ENCODE results near the gene MICALL2.

Gene MICALL2

DNA sequence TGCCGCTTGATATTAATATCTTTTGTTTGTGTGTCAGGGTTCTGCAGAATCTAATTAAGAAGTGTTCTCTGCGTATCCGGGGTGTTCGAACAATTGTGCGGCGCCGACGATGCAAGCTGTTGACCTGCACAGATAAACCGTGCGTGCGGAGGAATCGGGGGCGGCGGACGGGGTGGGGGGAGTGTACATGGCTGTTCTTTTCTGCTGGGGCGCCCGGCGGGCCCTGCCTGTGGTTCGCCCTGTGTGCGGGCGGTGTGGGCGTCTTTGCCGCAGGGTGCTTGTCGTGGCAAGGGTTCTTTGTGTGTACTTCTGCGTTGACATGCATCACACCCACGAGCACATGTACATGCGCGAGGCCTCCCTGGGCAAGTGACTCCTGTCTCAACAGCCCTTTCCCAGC lies 47.9 kb downstream of the MICALL2 start:
- DNase-seq, result no peak

GRCh38 chr7:1410992-1411391 lies 48.3 kb downstream of the MICALL2 start:
- DNase-seq, result no peak

DNA sequence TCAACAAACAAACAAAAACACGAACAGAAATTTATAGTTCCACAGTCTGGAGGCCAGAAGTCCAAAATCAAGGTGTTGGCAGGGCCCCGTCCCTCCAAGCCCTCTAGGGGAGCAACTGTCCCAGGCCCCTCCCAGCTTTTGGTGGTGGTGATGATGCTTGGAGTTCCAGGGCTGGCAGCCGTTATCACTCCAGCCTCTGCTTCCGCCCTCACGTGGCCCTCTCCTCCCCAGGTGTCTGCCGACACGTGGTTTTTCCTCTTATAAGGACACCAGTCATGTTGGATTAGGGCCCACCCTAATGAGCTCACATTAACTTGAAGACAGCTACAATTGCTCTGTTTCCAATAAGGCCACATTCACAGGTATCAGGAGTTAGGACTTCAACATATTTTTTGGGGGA lies 49.7 kb downstream of the MICALL2 start:
- DNase-seq, result no peak

- no peak for DNase-seq
Observed at GRCh38 chr7:1408466-1408865, 50.8 kb downstream of the MICALL2 start.

DNA sequence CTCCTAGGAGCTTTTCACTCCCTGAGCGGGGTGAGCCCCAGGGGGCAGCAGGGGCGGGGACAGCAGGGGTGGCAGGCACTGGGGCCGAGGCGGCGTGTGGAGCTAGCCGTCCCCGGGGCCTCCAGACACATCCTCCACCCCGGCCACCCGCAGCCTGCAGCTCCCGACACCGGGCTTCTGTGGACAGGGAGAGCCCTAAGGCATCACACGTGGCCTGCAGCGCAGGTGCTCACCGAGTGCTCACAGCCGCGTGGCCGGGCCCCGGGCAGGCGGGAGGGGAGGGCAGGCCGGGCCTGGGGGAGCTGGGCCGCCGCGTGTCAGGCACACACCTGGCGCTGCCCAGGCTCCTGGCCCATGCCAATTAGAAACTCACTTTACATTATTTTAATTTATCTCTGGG lies 51.4 kb downstream of the MICALL2 start:
- DNase-seq, result no peak

GRCh38 chr7:1404898-1405548 lies 54.2 kb downstream of the MICALL2 start:
- DNase-seq, result no peak

- DNase-seq, result no peak
Observed at GRCh38 chr7:1404460-1404809, 54.8 kb downstream of the MICALL2 start.

GRCh38 chr7:1403638-1404459 lies 55.4 kb downstream of the MICALL2 start:
- DNase-seq, result no peak

- DNase-seq, result no peak
Observed at GRCh38 chr7:1402791-1403637, 56.3 kb downstream of the MICALL2 start.

DNA sequence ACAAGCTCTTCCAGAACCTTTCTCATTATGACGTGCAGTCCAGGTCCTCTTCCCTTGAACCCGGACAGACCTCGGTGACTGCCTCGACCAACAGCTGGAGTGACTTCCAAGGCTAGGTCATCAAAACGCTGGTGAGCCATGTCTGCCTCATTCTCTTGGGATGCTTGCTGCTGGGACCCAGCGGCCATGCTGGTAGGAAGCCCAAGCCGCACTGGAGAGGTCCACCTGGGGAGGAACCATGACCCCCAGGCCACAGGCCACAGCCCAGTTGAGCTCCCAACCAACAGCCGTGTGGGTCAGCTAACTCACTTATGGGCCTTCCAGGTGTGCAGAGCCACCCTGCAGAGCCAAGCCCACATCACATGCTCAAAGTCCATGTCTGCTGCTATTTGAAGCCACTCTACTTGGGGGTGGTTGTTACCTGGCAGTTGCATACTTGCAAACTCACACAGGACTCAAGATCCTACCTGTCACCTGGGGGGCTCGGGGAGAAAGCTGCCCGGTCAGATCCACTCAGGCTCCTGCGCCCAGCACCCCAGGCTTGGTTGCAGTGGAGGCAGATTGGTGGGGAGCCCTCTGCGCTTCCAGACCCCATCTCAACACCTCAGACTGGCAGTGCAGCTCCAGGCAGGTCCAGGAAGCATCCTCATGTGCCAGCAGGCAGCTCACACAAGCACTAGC lies 57.0 kb downstream of the MICALL2 start:
- DNase-seq, result no peak

DNA sequence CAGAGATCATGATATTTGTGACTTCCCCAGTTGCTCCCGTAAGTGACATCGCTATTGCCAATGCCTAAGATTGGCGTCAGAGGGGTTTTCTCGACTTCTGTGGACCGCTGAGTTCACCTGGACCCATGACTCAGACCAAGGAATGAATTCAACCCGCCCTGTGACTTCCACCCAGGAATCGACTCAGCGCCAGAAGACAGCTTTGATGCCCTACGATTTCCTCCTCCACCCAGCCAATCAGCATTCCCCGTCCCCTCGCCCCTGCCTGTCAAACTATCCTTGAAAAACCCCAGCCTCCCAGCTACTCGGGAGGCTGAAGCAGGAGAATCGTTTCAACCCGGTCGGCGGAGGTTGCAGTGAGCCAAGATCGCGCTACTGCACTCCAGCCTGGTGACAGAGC lies 58.3 kb downstream of the MICALL2 start:
- no peak for DNase-seq

DNA sequence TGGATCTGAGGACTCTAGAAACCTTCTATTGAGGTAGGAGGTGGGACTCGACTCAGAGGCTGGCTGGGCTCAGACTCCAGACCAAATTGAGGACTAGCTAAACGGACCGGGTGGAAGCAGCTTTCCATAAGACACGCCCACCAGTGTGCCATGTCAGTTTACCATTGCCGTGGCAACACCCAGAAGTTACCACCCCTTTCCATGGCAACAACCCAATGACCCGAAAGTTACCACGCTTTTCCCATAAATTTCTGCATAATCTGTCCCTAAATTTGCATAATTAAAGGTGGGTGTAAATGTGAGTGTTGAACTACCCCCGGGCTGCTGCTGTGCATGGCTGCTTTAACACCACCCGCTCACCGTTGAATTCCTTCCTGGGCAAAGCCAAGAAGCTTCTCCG lies 58.9 kb downstream of the MICALL2 start:
- no peak for DNase-seq

- DNase-seq, result no peak
Observed at GRCh38 chr7:1397491-1398327, 61.6 kb downstream of the MICALL2 start.

GRCh38 chr7:1396195-1396594 lies 63.1 kb downstream of the MICALL2 start:
- no peak for DNase-seq

DNA sequence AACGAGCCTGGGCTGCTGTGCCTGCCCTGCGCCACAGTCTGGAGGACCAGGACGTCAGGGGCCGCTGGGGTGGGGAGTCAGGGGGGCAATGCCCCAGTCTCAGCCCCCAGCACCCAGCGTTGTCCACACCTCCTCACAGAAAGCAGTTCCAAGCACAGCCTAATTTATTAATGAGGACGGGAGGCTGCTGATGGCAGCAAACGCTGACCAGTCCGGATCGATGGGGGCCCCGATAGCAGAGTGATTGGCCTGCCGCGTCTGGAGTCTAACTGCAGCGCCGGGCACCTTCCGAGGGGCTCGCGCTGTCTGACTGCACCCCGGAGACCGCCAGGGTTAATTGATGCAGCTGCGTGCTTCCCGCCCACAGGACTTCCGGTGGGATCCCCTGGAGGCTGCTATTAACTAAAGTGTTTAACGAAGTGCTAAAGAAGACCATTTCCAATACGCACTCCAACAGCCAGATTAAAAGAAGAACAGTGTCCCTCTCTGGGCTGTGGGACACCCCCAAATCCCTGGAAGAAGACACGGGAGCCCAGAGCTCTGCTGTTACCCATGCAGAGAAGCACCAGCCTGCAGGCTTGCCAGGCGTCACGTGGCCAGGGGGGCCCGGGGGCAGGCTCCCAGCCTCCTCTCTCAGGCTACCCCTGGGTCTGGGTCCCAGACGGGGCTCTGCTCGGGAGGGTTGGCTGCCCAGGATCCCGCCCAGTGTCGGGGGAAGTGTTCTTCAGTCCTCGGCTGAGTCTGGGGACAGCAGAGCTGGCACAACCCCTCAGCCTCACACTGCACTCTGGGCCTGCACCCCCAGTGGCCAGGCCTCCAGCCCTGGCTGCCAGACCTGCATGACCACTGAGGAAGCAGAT lies 63.8 kb downstream of the MICALL2 start:
- DNase-seq, result no peak

- DNase-seq, result no peak
Observed at GRCh38 chr7:1394371-1394770, 64.9 kb downstream of the MICALL2 start.

GRCh38 chr7:1393421-1393820 lies 65.8 kb downstream of the MICALL2 start:
- no peak for DNase-seq

- no peak for DNase-seq
Observed at GRCh38 chr7:1392556-1392955, 66.7 kb downstream of the MICALL2 start.

DNA sequence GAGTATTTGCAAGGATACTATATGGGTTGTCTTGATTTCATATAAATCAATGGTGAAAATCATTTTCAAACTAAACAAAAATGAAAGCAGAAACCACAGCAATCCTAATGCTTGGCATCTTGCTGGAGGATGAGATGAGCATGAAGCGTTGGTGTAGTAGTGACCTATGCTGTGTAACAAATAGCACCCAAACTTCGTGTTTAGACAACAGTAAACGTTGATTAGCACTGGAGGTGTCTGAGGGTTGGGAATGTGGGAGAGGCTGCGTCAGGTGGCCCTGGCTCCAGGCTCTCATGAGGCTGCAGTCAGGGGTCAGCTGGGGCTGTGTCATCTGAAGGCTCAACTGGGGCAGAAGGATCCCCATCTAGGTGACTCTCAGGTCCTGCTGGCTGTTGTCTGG lies 67.8 kb downstream of the MICALL2 start:
- DNase-seq, result no peak

DNA sequence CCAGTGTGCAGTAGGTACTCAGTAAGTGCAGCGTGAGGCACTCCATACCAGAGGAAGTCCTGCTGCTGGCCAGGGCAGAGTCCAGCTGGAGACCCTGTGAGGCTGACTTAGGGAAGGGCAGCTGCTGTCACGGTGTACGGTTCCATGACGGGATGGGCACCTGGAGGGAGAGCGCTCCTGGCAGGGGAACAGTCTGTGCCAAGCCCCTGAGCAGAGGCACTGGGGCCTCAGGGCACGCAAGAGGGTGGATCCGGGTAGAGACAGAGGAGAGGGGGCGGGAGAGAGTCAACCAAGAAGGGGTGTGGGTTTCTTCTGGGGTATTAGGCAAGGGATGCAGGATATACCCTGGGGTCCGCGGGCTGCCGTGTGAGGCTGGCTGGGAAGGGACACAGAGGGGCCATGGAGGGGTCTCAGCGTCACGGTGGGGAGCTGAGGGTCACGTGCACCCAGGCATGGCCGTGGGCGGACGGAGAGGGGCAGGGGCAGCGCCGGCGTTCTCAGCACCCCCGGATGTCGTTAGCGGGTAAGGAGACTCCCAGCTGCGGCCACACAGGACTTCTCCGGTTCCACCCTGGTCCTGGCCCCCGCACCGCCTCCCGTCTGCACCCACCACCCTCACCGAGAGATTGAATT lies 70.5 kb downstream of the MICALL2 start:
- no peak for DNase-seq
